Muscle of leg (tissue), 11 donors: ENCODE data around the gene DEDD2. TPM values are rescaled to one million over a fixed set of nuclear protein-coding genes. Genes with fewer than 3 reads are reported as not detected.

Experiments used
- DNase-seq: peaks from one replicate; pipeline ENCODE4 v3.0.0; 2013
- H3K27ac ChIP-seq: one replicate; pipeline ENCODE4 v1.5.1; 2013; ENCODE audit warnings: mild to moderate bottlenecking, low read length, control low read depth
- H3K27me3 ChIP-seq: one replicate; pipeline ENCODE4 v1.6.1; 2013; ENCODE audit warnings: low read length; ENCODE audit not compliant: control insufficient read depth, insufficient read depth
- H3K36me3 ChIP-seq: one replicate; pipeline ENCODE4 v1.6.1; 2013; ENCODE audit warnings: low read length; ENCODE audit not compliant: control insufficient read depth, insufficient read depth
- H3K4me1 ChIP-seq: one replicate; pipeline ENCODE4 v1.6.1; 2013; ENCODE audit warnings: low read length; ENCODE audit not compliant: control insufficient read depth, insufficient read depth
- H3K4me3 ChIP-seq: one replicate; pipeline ENCODE4 v1.5.1; 2013; ENCODE audit warnings: low read length, control low read depth
- H3K9me3 ChIP-seq: replicated peaks from 2 replicates; pipeline ENCODE4 v1.6.1; 2013; ENCODE audit warnings: low read depth, low read length; ENCODE audit not compliant: control insufficient read depth
- WGBS: methylation state at CpG from one replicate; pipeline ENCODE4 v1.1.5; 2013; ENCODE audit warnings: missing lambda C conversion rate; ENCODE audit not compliant: insufficient coverage; 5-methylcytosine and 5-hydroxymethylcytosine counted together
- polyA plus RNA-seq, 8 donors: library from polyadenylated mRNA; unstranded; fragments of 120-200 nt; gene quantifications; one replicate each; pipeline versions ENCODE4 v1.2.1 to v1.2.3, GENCODE V29; 2013; ENCODE audit warnings: inconsistent platforms in 1 of 8, low replicate concordance in 1 of 8; ENCODE audit not compliant: insufficient read length in 8 of 8, insufficient read depth in 1 of 8
- total RNA-seq: library from RNA; stranded (reverse); fragments of 120-200 nt; gene quantifications from one replicate; pipeline ENCODE4 v1.2.4, GENCODE V29; 2013

DEDD2 gene
- total and polyA plus RNA-seq, 9 donors = 11.7 to 16.3 (median 13.9) TPM

GRCh38 chr19:42254089-42254849, 36.8 kb upstream of the DEDD2 start:
- Histone ChIP-seq H3K27ac (peak overlapping the region; percentile 88), H3K4me3 (peak overlapping the region; percentile 99), H3K27me3 (no peaks in the 10 kb centered on the region), H3K36me3 (peaks cover 9% of the 10 kb centered on the region), H3K4me1 (peaks cover 48% of the 10 kb centered on the region), H3K9me3 (no peaks in the 10 kb centered on the region)
- under 1% methylated on average over 44 of the region's 70 CpGs for WGBS
- peak; percentile 94 for DNase-seq

- Histone ChIP-seq H3K4me3 (peak overlapping the region; percentile 99), H3K27me3 (no peaks in the 10 kb centered on the region), H3K36me3 (peaks cover 17% of the 10 kb centered on the region), H3K4me1 (peaks cover 52% of the 10 kb centered on the region), H3K27ac (peak overlapping the region; percentile 97), H3K9me3 (no peaks in the 10 kb centered on the region)
- 1% methylated on average over 10 of the region's 71 CpGs for WGBS
- peak; percentile 80 for DNase-seq
Observed at GRCh38 chr19:42253245-42254088, 36.0 kb upstream of the DEDD2 start.

GRCh38 chr19:42252365-42253244, 35.1 kb upstream of the DEDD2 start:
- H3K27ac ChIP-seq = peak overlapping the region; percentile 97
- no peaks in the 10 kb centered on the region for H3K27me3 ChIP-seq
- 5% methylated on average over 9 of the region's 27 CpGs for WGBS
- peaks cover 23% of the 10 kb centered on the region for H3K36me3 ChIP-seq
- peaks cover 52% of the 10 kb centered on the region for H3K4me1 ChIP-seq
- H3K9me3 ChIP-seq = no peaks in the 10 kb centered on the region
- H3K4me3 ChIP-seq = peak overlapping the region; percentile 99
- peak; percentile 87 for DNase-seq

GRCh38 chr19:42251572-42252358, 34.3 kb upstream of the DEDD2 start:
- Histone ChIP-seq H3K4me1 (peaks cover 56% of the 10 kb centered on the region), H3K27ac (peak overlapping the region; percentile 92), H3K4me3 (peak overlapping the region; percentile 15), H3K27me3 (no peaks in the 10 kb centered on the region), H3K36me3 (peaks cover 26% of the 10 kb centered on the region), H3K9me3 (no peaks in the 10 kb centered on the region)
- WGBS = 80% methylated on average over 3 of the region's 4 CpGs
- DNase-seq = peak; percentile 46

GRCh38 chr19:42250666-42251531, 33.4 kb upstream of the DEDD2 start:
- Histone ChIP-seq H3K4me3 (peak overlapping the region; percentile 1), H3K36me3 (peaks cover 30% of the 10 kb centered on the region), H3K27me3 (no peaks in the 10 kb centered on the region), H3K27ac (peak overlapping the region; percentile 92), H3K4me1 (peaks cover 58% of the 10 kb centered on the region), H3K9me3 (no peaks in the 10 kb centered on the region)
- WGBS = 13% methylated on average over 12 of the region's 19 CpGs
- DNase-seq = peak; percentile 61

- WGBS = 50% methylated on average over 12 of the region's 15 CpGs
- Histone ChIP-seq H3K4me1 (peaks cover 63% of the 10 kb centered on the region), H3K36me3 (peaks cover 30% of the 10 kb centered on the region), H3K27me3 (no peaks in the 10 kb centered on the region), H3K27ac (peak overlapping the region; percentile 62), H3K4me3 (no peak overlapping the region), H3K9me3 (no peaks in the 10 kb centered on the region)
- no peak for DNase-seq
Observed at GRCh38 chr19:42250183-42250665, 32.7 kb upstream of the DEDD2 start.

- no peak for DNase-seq
- Histone ChIP-seq H3K27me3 (no peaks in the 10 kb centered on the region), H3K36me3 (peaks cover 30% of the 10 kb centered on the region), H3K27ac (peak overlapping the region; percentile 62), H3K9me3 (no peaks in the 10 kb centered on the region), H3K4me3 (no peak overlapping the region), H3K4me1 (peaks cover 67% of the 10 kb centered on the region)
- 69% methylated on average over 6 of the region's 6 CpGs for WGBS
Observed at GRCh38 chr19:42249769-42250168, 32.3 kb upstream of the DEDD2 start.

GRCh38 chr19:42249149-42249750, 31.8 kb upstream of the DEDD2 start:
- Histone ChIP-seq H3K4me3 (no peak overlapping the region), H3K9me3 (no peaks in the 10 kb centered on the region), H3K36me3 (peaks cover 30% of the 10 kb centered on the region), H3K27ac (no peak overlapping the region), H3K4me1 (peaks cover 68% of the 10 kb centered on the region), H3K27me3 (no peaks in the 10 kb centered on the region)
- 81% methylated on average over 32 of the region's 36 CpGs for WGBS
- no peak for DNase-seq
